ENCODE data around the gene NOL6.
"Not testable (repeated sequence)": the region's sequence is repeated elsewhere in the genome, so short reads cannot be mapped to it uniquely, and the experiment has no call there.

Gene NOL6

GRCh38 chr9:33506626-33507370 lies 33.1 kb upstream of the NOL6 start:
- Histone ChIP-seq H3K4me3 (no peak overlapping the region), H3K9me3 (no peaks in the 10 kb centered on the region), H3K9ac (no peak overlapping the region), H3K4me2 (no peak overlapping the region), H3K4me1 (no peaks in the 10 kb centered on the region), H3K36me3 (no peaks in the 10 kb centered on the region), H3K27me3 (no peaks in the 10 kb centered on the region), H4K20me1 (no peaks in the 10 kb centered on the region), H3K27ac (no peak overlapping the region)
- no peak for TF ChIP-seq Cebpa-rat (IDR thresholded peaks at IDR 0.05)

- TF ChIP-seq Cebpa-rat (IDR thresholded peaks at IDR 0.05) = no peak
- H3K4me1 ChIP-seq = no peaks in the 10 kb centered on the region
- H4K20me1 ChIP-seq = no peaks in the 10 kb centered on the region
- no peak overlapping the region for H3K9ac ChIP-seq
- H3K36me3 ChIP-seq = no peaks in the 10 kb centered on the region
- H3K9me3 ChIP-seq = no peaks in the 10 kb centered on the region
- H3K27me3 ChIP-seq = no peaks in the 10 kb centered on the region
- no peak overlapping the region for H3K4me3 ChIP-seq
- no peak overlapping the region for H3K4me2 ChIP-seq
- H3K27ac ChIP-seq = no peak overlapping the region
Observed at GRCh38 chr9:33498387-33498786, 24.7 kb upstream of the NOL6 start.

GRCh38 chr9:33493819-33494218 lies 20.1 kb upstream of the NOL6 start:
- H3K9me3 ChIP-seq, H3K4me2 ChIP-seq, H3K4me1 ChIP-seq: not testable (repeated sequence)

GRCh38 chr9:33489066-33489465 lies 15.3 kb upstream of the NOL6 start:
- H3K9me3 ChIP-seq = no peaks in the 10 kb centered on the region
- H3K4me1 ChIP-seq = no peaks in the 10 kb centered on the region
- H4K20me1 ChIP-seq = no peaks in the 10 kb centered on the region
- no peak overlapping the region for H3K4me3 ChIP-seq
- H3K27me3 ChIP-seq = no peaks in the 10 kb centered on the region
- no peak overlapping the region for H3K9ac ChIP-seq
- H3K27ac ChIP-seq = no peak overlapping the region
- TF ChIP-seq Cebpa-rat (IDR thresholded peaks at IDR 0.05) = no peak
- H3K4me2 ChIP-seq = no peak overlapping the region
- no peaks in the 10 kb centered on the region for H3K36me3 ChIP-seq

More at GRCh38 chr9:33493819-33494218, 20.1 kb upstream of the NOL6 start:
- not testable (repeated sequence) for H3K4me3 ChIP-seq, H3K36me3 ChIP-seq, H3K9ac ChIP-seq, H3K27ac ChIP-seq, H3K27me3 ChIP-seq, H4K20me1 ChIP-seq

- not testable (repeated sequence) for H3K36me3 ChIP-seq, H4K20me1 ChIP-seq, H3K4me3 ChIP-seq, H3K9ac ChIP-seq, H3K27ac ChIP-seq, H3K9me3 ChIP-seq, H3K27me3 ChIP-seq, H3K4me2 ChIP-seq, H3K4me1 ChIP-seq
Observed at GRCh38 chr9:33485312-33485711, 11.6 kb upstream of the NOL6 start.

GRCh38 chr9:33480976-33481375 lies 7.3 kb upstream of the NOL6 start:
- no peak for TF ChIP-seq Cebpa-rat (IDR thresholded peaks at IDR 0.05)
- H3K27ac ChIP-seq = no peak overlapping the region
- H3K4me2 ChIP-seq = no peak overlapping the region
- H4K20me1 ChIP-seq = no peaks in the 10 kb centered on the region
- no peaks in the 10 kb centered on the region for H3K36me3 ChIP-seq
- no peaks in the 10 kb centered on the region for H3K9me3 ChIP-seq
- no peak overlapping the region for H3K9ac ChIP-seq
- H3K4me1 ChIP-seq = no peaks in the 10 kb centered on the region
- H3K27me3 ChIP-seq = no peaks in the 10 kb centered on the region
- H3K4me3 ChIP-seq = no peak overlapping the region

- H3K9me3 ChIP-seq = no peaks in the 10 kb centered on the region
- no peak for TF ChIP-seq Cebpa-rat (IDR thresholded peaks at IDR 0.05)
- H3K27me3 ChIP-seq = no peaks in the 10 kb centered on the region
- no peak overlapping the region for H3K27ac ChIP-seq
- no peak overlapping the region for H3K4me3 ChIP-seq
- no peak overlapping the region for H3K9ac ChIP-seq
- H3K36me3 ChIP-seq = no peaks in the 10 kb centered on the region
- H3K4me1 ChIP-seq = no peaks in the 10 kb centered on the region
- H3K4me2 ChIP-seq = no peak overlapping the region
- no peaks in the 10 kb centered on the region for H4K20me1 ChIP-seq
Observed at GRCh38 chr9:33480106-33480505, 6.4 kb upstream of the NOL6 start.

- Histone ChIP-seq H3K9ac (no peak overlapping the region; the same call in 1 of the 2 replicates), H4K20me1 (peaks cover 21% of the 10 kb centered on the region; the same call in 1 of the 2 replicates), H3K27me3 (no peaks in the 10 kb centered on the region), H3K4me2 (no peak overlapping the region), H3K4me1 (peaks cover 23% of the 10 kb centered on the region), H3K27ac (no peak overlapping the region), H3K9me3 (no peaks in the 10 kb centered on the region), H3K4me3 (no peak overlapping the region), H3K36me3 (peaks cover 10% of the 10 kb centered on the region)
- no peak for TF ChIP-seq Cebpa-rat (IDR thresholded peaks at IDR 0.05)
Observed at GRCh38 chr9:33476503-33476902, 2.8 kb upstream of the NOL6 start.

GRCh38 chr9:33475357-33475756 lies 1.6 kb upstream of the NOL6 start:
- H3K4me3 ChIP-seq = no peak overlapping the region
- no peak overlapping the region for H3K9ac ChIP-seq
- peaks cover 21% of the 10 kb centered on the region for H3K36me3 ChIP-seq
- no peaks in the 10 kb centered on the region for H3K9me3 ChIP-seq
- TF ChIP-seq Cebpa-rat (IDR thresholded peaks at IDR 0.05) = no peak
- H3K4me2 ChIP-seq = no peak overlapping the region
- no peaks in the 10 kb centered on the region for H3K27me3 ChIP-seq
- peaks cover 23% of the 10 kb centered on the region for H3K4me1 ChIP-seq
- H4K20me1 ChIP-seq = peaks cover 21% of the 10 kb centered on the region; the same call in 1 of the 2 replicates
- H3K27ac ChIP-seq = no peak overlapping the region

- Histone ChIP-seq H3K27me3 (no peaks in the 10 kb centered on the region), H3K4me1 (peaks cover 23% of the 10 kb centered on the region), H3K9ac (peak overlapping the region; percentile 88), H3K27ac (peak overlapping the region; percentile 80), H3K4me3 (peak overlapping the region; percentile 97), H3K36me3 (peaks cover 44% of the 10 kb centered on the region), H3K4me2 (peak overlapping the region; percentile 96), H4K20me1 (peaks cover 36% of the 10 kb centered on the region), H3K9me3 (no peaks in the 10 kb centered on the region)
- no peak for TF ChIP-seq Cebpa-rat (IDR thresholded peaks at IDR 0.05)
Observed at GRCh38 chr9:33472881-33473615, 676 bp downstream of the NOL6 start.
